ENCODE measurements around the gene SIRT5. TPM values are rescaled to one million over a fixed set of nuclear protein-coding genes. Genes with fewer than 3 reads are reported as not detected.

The SIRT5 gene
- total and polyA plus RNA-seq, 5 donors from 2014 or later = 8.2 to 12.5 (median 10.1) TPM

DNA sequence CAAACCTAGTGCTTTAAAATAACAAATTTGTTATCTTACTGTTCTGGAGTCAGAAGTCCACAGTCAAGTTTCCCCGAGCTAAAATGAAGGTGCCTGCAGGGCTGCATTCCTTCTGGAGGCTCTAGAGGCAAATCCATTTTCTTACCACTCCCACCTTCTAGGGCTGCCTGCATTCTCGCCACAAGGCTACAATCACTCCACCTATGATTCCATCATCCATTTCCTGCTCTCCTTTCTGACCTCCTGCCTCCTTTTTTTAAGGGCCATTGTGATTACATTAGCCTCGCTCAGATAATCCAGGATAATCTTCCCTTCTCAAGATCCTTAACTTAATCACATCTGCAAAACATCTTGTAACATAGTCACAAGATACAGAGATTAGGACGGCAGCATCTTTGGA, 42.4 kb upstream of the SIRT5 start:
- DNase-seq (no peak), ATAC-seq (ENCODE audit: low read depth in 2 of 2) (no peak)
- no peaks in the 10 kb centered on the region for H3K9me3 ChIP-seq (ENCODE audit: control insufficient read depth in 2 of 2, low read length in 2 of 2)
- no peak overlapping the region for H3K27ac ChIP-seq (ENCODE audit: insufficient read depth, low read length, poor library complexity, severe bottlenecking)
- no peaks in the 10 kb centered on the region for H3K27me3 Mint-ChIP-seq
- peaks cover 0 to 6% (median 2%) of the 10 kb centered on the region in 4 donors for H3K4me1 Mint-ChIP-seq
- no peak overlapping the region for H3K4me3 ChIP-seq (ENCODE audit: low read depth, low read length)
- no peaks in the 10 kb centered on the region for H3K9me3 Mint-ChIP-seq
- H3K4me1 ChIP-seq (ENCODE audit: control insufficient read depth, insufficient read depth, low read length, poor library complexity, severe bottlenecking) = peaks cover 2% of the 10 kb centered on the region
- H3K36me3 Mint-ChIP-seq = no peaks in the 10 kb centered on the region
- no peaks in the 10 kb centered on the region for H3K36me3 ChIP-seq (ENCODE audit: control insufficient read depth, insufficient read depth, low read length)
- no peak overlapping the region for H3K4me3 Mint-ChIP-seq
- H3K27ac Mint-ChIP-seq = no peak overlapping the region
- no peaks in the 10 kb centered on the region for H3K27me3 ChIP-seq (ENCODE audit: control insufficient read depth, insufficient read depth, low read length)

DNA sequence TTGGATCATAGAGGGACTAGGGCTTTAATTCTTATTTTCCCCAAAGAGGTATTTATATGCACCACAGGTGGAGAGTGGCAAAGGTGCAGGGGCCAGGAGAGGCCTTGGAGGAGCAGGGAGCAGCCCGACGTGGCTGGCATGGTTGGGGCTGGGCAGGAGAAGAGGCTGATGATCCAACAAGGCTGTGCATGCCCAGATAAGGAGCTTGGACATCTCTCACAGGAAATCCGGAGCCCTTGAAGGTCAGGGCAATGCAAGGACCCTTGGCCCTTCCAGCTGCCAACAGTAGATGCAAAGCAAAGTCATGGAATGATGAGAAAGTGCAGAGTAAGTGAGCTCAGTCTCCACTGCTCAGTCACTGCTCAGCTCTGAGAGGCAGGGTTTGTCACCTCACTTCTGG, 39.9 kb upstream of the SIRT5 start:
- H3K36me3 Mint-ChIP-seq = no peaks in the 10 kb centered on the region
- no peaks in the 10 kb centered on the region for H3K36me3 ChIP-seq (ENCODE audit: control insufficient read depth, insufficient read depth, low read length)
- no peaks in the 10 kb centered on the region for H3K4me1 ChIP-seq (ENCODE audit: control insufficient read depth, insufficient read depth, low read length, poor library complexity, severe bottlenecking)
- H3K27ac Mint-ChIP-seq = no peak overlapping the region
- H3K27me3 Mint-ChIP-seq = no peaks in the 10 kb centered on the region
- no peak for ATAC-seq (ENCODE audit: low read depth in 2 of 2)
- peaks cover 2% of the 10 kb centered on the region for H3K27me3 ChIP-seq (ENCODE audit: control insufficient read depth, insufficient read depth, low read length)
- H3K4me3 ChIP-seq (ENCODE audit: low read depth, low read length) = no peak overlapping the region
- DNase-seq = no peak
- H3K9me3 ChIP-seq (ENCODE audit: control insufficient read depth in 2 of 2, low read length in 2 of 2) = no peaks in the 10 kb centered on the region
- no peaks in the 10 kb centered on the region for H3K9me3 Mint-ChIP-seq
- H3K4me1 Mint-ChIP-seq = no peaks in the 10 kb centered on the region
- no peak overlapping the region for H3K27ac ChIP-seq (ENCODE audit: insufficient read depth, low read length, poor library complexity, severe bottlenecking)
- no peak overlapping the region for H3K4me3 Mint-ChIP-seq

DNA sequence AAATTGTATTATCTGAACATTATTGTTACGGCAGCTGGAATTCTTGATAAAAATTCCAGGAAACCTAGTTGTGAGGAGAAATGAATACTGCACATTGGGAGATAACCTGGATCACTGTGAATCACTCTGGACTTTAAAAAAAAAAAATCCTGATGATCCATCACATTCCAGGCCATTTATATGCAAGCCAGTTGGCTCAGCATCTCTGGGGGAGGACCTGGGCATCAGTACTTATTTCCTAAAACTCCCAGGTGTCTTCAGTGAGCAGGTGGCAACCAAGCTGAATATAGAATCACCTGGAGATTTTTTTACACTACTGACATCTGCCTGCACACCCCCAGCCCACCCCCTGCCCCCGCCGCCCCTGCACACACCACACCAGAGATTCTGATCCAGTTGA, 39.1 kb upstream of the SIRT5 start:
- no peak overlapping the region for H3K4me3 Mint-ChIP-seq
- H3K9me3 ChIP-seq (ENCODE audit: control insufficient read depth in 2 of 2, low read length in 2 of 2) = no peaks in the 10 kb centered on the region
- no peaks in the 10 kb centered on the region for H3K27me3 Mint-ChIP-seq
- H3K36me3 Mint-ChIP-seq = no peaks in the 10 kb centered on the region
- no peak overlapping the region for H3K4me3 ChIP-seq (ENCODE audit: low read depth, low read length)
- H3K27me3 ChIP-seq (ENCODE audit: control insufficient read depth, insufficient read depth, low read length) = peaks cover 2% of the 10 kb centered on the region
- H3K9me3 Mint-ChIP-seq = no peaks in the 10 kb centered on the region
- ATAC-seq (ENCODE audit: low read depth in 2 of 2) (no peak), DNase-seq (no peak)
- H3K27ac ChIP-seq (ENCODE audit: insufficient read depth, low read length, poor library complexity, severe bottlenecking) = no peak overlapping the region
- no peaks in the 10 kb centered on the region for H3K36me3 ChIP-seq (ENCODE audit: control insufficient read depth, insufficient read depth, low read length)
- no peaks in the 10 kb centered on the region for H3K4me1 Mint-ChIP-seq
- no peak overlapping the region for H3K27ac Mint-ChIP-seq
- no peaks in the 10 kb centered on the region for H3K4me1 ChIP-seq (ENCODE audit: control insufficient read depth, insufficient read depth, low read length, poor library complexity, severe bottlenecking)

DNA sequence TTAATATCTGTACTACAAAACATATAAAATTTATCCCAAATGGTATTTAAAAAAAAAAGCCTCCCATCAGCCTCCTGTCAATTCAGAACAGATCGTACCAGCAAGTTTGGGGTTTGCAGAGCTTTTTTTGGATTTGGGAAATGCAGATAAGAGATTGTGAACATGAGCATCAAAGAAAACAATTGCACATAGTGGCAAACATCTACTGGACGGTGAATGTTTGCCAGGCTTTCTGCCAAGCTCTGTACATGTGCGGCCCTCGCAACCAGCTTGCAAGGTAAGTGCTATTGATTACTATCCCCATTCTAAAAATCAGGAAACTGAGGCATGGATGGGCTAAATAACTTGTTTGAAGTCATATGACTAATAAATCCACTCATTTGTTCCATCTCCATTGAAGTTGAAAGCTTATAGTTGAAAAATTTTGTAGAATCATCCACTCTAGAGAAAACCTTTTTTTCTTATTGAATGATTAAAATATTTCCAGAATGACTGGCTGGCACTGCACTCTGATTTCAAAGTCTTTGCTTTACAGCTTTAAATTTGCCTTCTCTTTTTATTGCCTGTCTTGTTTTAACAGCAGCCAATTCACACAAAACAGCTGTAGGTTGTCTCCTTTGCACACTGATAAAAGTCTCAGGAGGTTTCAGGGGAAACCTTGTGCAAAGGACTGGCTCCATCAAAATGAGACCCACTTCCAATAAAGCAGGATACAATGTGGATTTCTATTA, 37.4 kb upstream of the SIRT5 start:
- Mint-ChIP-seq H3K4me1 (no peaks in the 10 kb centered on the region), H3K9me3 (no peaks in the 10 kb centered on the region), H3K27ac (no peak overlapping the region), H3K36me3 (no peaks in the 10 kb centered on the region), H3K27me3 (no peaks in the 10 kb centered on the region), H3K4me3 (no peak overlapping the region)
- no peak for ATAC-seq (ENCODE audit: low read depth in 2 of 2)
- H3K27ac ChIP-seq (ENCODE audit: insufficient read depth, low read length, poor library complexity, severe bottlenecking) = no peak overlapping the region
- DNase-seq = no peak
- peaks cover 2% of the 10 kb centered on the region for H3K27me3 ChIP-seq (ENCODE audit: control insufficient read depth, insufficient read depth, low read length)
- no peaks in the 10 kb centered on the region for H3K4me1 ChIP-seq (ENCODE audit: control insufficient read depth, insufficient read depth, low read length, poor library complexity, severe bottlenecking)
- H3K9me3 ChIP-seq (ENCODE audit: control insufficient read depth in 2 of 2, low read length in 2 of 2) = no peaks in the 10 kb centered on the region
- no peak overlapping the region for H3K4me3 ChIP-seq (ENCODE audit: low read depth, low read length)
- H3K36me3 ChIP-seq (ENCODE audit: control insufficient read depth, insufficient read depth, low read length) = no peaks in the 10 kb centered on the region

DNA sequence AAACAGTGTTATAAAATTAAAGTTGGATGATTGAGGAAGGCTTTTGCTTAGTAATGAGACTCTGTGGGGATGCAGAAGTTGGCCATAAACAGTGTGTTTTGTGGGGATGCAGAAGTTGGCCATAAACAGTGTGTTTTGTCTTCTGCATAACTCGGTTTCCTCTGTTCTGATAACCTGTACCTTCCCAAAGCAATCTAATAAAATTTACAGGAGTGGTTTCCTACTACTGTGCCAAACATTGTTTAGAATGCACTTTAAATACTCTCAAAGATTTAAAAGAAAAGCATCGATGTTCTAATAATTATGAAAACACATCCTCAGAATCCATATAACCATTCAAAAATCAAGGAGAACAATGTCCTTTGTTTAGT, 36.9 kb upstream of the SIRT5 start:
- H3K27ac ChIP-seq (ENCODE audit: insufficient read depth, low read length, poor library complexity, severe bottlenecking) = no peak overlapping the region
- Mint-ChIP-seq H3K36me3 (no peaks in the 10 kb centered on the region), H3K4me3 (no peak overlapping the region), H3K9me3 (no peaks in the 10 kb centered on the region), H3K4me1 (no peaks in the 10 kb centered on the region), H3K27me3 (no peaks in the 10 kb centered on the region), H3K27ac (no peak overlapping the region)
- no peaks in the 10 kb centered on the region for H3K36me3 ChIP-seq (ENCODE audit: control insufficient read depth, insufficient read depth, low read length)
- no peak for ATAC-seq (ENCODE audit: low read depth in 2 of 2)
- H3K9me3 ChIP-seq (ENCODE audit: control insufficient read depth in 2 of 2, low read length in 2 of 2) = no peaks in the 10 kb centered on the region
- H3K4me1 ChIP-seq (ENCODE audit: control insufficient read depth, insufficient read depth, low read length, poor library complexity, severe bottlenecking) = no peaks in the 10 kb centered on the region
- peaks cover 2% of the 10 kb centered on the region for H3K27me3 ChIP-seq (ENCODE audit: control insufficient read depth, insufficient read depth, low read length)
- no peak for DNase-seq
- H3K4me3 ChIP-seq (ENCODE audit: low read depth, low read length) = no peak overlapping the region

DNA sequence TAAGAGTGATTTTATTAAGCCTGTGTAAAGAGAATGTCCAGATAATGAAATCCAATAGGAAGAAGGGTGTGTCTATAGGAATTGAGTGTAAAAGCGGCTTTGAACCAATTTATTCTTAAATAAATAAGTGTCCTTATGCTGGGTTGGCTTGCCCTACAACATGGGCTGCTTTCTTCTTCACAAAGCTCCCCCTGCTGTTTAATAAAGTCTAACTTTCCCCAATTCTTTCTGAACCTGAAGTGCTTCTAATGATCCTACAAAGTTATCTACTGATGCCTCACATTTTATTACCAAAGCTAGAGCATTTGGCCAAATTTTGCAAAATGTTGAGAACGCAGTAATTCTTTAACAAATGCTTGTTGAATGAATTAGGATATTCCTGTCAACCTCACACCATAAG, 36.3 kb upstream of the SIRT5 start:
- H3K27me3 ChIP-seq (ENCODE audit: control insufficient read depth, insufficient read depth, low read length) = peaks cover 2% of the 10 kb centered on the region
- H3K4me3 ChIP-seq (ENCODE audit: low read depth, low read length) = no peak overlapping the region
- no peaks in the 10 kb centered on the region for H3K9me3 Mint-ChIP-seq
- H3K27ac Mint-ChIP-seq = no peak overlapping the region
- H3K27ac ChIP-seq (ENCODE audit: insufficient read depth, low read length, poor library complexity, severe bottlenecking) = no peak overlapping the region
- no peaks in the 10 kb centered on the region for H3K27me3 Mint-ChIP-seq
- ATAC-seq (ENCODE audit: low read depth in 2 of 2) (no peak), DNase-seq (peak in 2 of 3 donors; percentile 12 to 50)
- no peaks in the 10 kb centered on the region for H3K9me3 ChIP-seq (ENCODE audit: control insufficient read depth in 2 of 2, low read length in 2 of 2)
- no peaks in the 10 kb centered on the region for H3K4me1 ChIP-seq (ENCODE audit: control insufficient read depth, insufficient read depth, low read length, poor library complexity, severe bottlenecking)
- no peaks in the 10 kb centered on the region for H3K4me1 Mint-ChIP-seq
- no peak overlapping the region for H3K4me3 Mint-ChIP-seq
- H3K36me3 ChIP-seq (ENCODE audit: control insufficient read depth, insufficient read depth, low read length) = no peaks in the 10 kb centered on the region
- H3K36me3 Mint-ChIP-seq = no peaks in the 10 kb centered on the region

DNA sequence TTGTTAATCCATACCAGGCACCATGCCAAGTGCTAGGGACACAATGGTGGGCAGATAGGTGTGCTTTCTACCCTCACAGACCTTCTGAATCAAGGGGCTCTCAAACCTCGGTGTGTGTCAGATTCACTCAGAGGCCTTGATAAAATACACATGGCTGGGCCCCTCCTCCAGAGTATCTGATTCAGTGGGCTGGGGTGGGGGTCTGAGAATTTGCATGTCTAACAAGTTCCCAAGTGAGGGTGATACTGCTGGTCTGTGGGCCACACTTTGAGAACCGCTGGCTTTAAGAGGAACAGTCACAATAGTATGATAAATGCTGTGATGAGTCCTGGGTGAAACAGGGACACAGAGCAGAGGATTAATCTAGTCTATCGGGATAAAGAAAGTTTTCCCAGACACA, 35.8 kb upstream of the SIRT5 start:
- H3K4me3 Mint-ChIP-seq = no peak overlapping the region
- no peak for ATAC-seq (ENCODE audit: low read depth in 2 of 2)
- no peaks in the 10 kb centered on the region for H3K4me1 Mint-ChIP-seq
- H3K27me3 ChIP-seq (ENCODE audit: control insufficient read depth, insufficient read depth, low read length) = peaks cover 2% of the 10 kb centered on the region
- H3K36me3 ChIP-seq (ENCODE audit: control insufficient read depth, insufficient read depth, low read length) = no peaks in the 10 kb centered on the region
- no peak overlapping the region for H3K27ac ChIP-seq (ENCODE audit: insufficient read depth, low read length, poor library complexity, severe bottlenecking)
- H3K4me3 ChIP-seq (ENCODE audit: low read depth, low read length) = no peak overlapping the region
- no peaks in the 10 kb centered on the region for H3K9me3 ChIP-seq (ENCODE audit: control insufficient read depth in 2 of 2, low read length in 2 of 2)
- no peak overlapping the region for H3K27ac Mint-ChIP-seq
- H3K36me3 Mint-ChIP-seq = no peaks in the 10 kb centered on the region
- H3K27me3 Mint-ChIP-seq = no peaks in the 10 kb centered on the region
- no peak for DNase-seq
- H3K9me3 Mint-ChIP-seq = peaks cover 0 to under 1% (median 0%) of the 10 kb centered on the region in 7 donors
- no peaks in the 10 kb centered on the region for H3K4me1 ChIP-seq (ENCODE audit: control insufficient read depth, insufficient read depth, low read length, poor library complexity, severe bottlenecking)

DNA sequence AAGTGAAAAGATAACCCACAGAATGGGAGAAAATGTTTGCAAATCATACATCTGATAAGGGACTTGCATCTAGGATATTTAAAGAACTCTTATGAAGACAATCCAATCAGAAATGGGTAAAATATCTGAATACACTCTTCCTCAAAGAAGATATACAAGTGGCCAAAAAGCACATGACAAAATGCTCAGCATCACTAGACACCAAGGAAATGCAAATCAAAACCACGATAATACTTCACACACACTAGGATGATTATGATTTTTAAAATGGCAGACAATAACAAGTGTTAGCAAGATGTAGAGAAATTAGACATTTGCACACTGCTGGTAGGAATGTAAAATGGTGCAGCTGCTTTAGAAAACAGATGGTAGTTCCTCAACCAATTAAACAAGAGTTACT, 34.8 kb upstream of the SIRT5 start:
- H3K4me1 ChIP-seq (ENCODE audit: control insufficient read depth, insufficient read depth, low read length, poor library complexity, severe bottlenecking) = no peaks in the 10 kb centered on the region
- Mint-ChIP-seq H3K27me3 (no peaks in the 10 kb centered on the region), H3K36me3 (no peaks in the 10 kb centered on the region), H3K9me3 (peaks cover 0 to 2% (median 0%) of the 10 kb centered on the region in 7 donors), H3K4me1 (no peaks in the 10 kb centered on the region), H3K27ac (no peak overlapping the region), H3K4me3 (no peak overlapping the region)
- H3K27ac ChIP-seq (ENCODE audit: insufficient read depth, low read length, poor library complexity, severe bottlenecking) = no peak overlapping the region
- no peaks in the 10 kb centered on the region for H3K9me3 ChIP-seq (ENCODE audit: control insufficient read depth in 2 of 2, low read length in 2 of 2)
- ATAC-seq (ENCODE audit: low read depth in 2 of 2) = no peak
- DNase-seq = no peak
- no peak overlapping the region for H3K4me3 ChIP-seq (ENCODE audit: low read depth, low read length)
- peaks cover 2% of the 10 kb centered on the region for H3K27me3 ChIP-seq (ENCODE audit: control insufficient read depth, insufficient read depth, low read length)
- no peaks in the 10 kb centered on the region for H3K36me3 ChIP-seq (ENCODE audit: control insufficient read depth, insufficient read depth, low read length)
